CD4-positive, alpha-beta T cell treated with Interleukin-4 for 1 hour (primary cell): ENCODE data around the gene MARS1.
"Not testable (repeated sequence)": the region's sequence is repeated elsewhere in the genome, so short reads cannot be mapped to it uniquely, and the experiment has no call there.

Source experiments
- DNase-seq, 2 donors: peaks; one replicate each; pipeline ENCODE4 v3.0.0-alpha.2; 2020 to 2022

MARS1 gene

GRCh38 chr12:57553343-57554202, 65.7 kb downstream of the MARS1 start:
- no peak for DNase-seq

- DNase-seq, result no peak
Measured at GRCh38 chr12:57554453-57554852, 66.6 kb downstream of the MARS1 start.

DNA sequence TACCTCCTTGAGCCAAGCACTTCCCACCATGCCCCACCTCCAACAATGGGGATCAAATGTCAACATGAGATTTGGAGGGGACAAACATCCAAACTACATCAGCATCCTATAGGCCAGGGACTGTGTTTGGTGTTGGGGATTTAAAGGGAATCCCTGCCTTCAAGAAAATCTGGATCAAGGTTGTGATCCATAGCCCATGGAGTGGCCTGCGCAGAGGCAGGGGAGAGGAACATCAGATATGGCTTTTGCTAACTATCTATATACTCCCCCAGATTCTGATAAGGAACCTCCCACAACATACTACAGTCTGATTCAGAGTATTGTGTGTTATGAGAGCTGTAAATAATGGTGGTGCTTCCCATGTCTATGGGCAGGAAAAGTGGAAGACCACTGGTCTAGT, 67.0 kb downstream of the MARS1 start:
- no peak for DNase-seq

DNA sequence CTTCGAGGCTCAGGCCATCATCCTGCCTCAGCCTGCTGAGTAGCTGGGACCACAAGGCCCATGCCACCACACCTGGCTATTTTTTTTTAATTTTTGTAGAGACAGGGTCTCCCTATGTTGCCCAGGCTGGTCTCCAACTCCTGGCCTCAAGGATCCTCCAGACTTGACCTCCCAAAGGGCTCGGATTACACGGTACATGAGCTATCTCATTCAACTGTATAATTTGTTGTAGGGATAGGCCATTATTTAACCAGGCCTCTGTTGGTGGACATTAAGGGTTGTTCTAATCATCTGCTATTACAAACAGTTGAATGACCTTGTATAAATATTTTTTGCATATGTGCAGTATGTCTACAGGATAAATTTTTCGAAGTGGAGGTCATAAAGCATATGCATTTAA, 71.0 kb downstream of the MARS1 start:
- no peak for DNase-seq

DNA sequence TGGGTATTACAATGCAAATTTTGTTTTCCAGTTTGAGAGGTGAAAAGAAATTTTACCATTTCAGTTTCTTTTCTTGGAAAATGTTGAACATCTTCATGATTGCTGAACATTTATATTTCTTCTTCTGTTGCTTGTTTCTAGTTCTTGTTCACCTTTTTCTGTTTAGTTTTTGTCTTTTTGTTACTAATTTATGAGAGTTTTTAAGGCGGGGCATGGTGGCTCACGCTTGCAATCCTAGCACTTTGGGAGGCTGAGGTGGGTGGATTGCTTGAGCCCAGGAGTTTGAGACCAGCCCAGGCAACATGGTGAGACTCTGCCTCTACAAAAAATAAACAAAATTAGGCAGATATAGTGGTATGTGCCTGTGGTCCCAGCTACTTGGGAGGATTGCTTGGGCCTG, 72.6 kb downstream of the MARS1 start:
- DNase-seq, result no peak

GRCh38 chr12:57561117-57561516, 73.2 kb downstream of the MARS1 start:
- DNase-seq, result not testable (repeated sequence)

- DNase-seq, result no peak
Measured at GRCh38 chr12:57563358-57563757, 75.5 kb downstream of the MARS1 start.

DNA sequence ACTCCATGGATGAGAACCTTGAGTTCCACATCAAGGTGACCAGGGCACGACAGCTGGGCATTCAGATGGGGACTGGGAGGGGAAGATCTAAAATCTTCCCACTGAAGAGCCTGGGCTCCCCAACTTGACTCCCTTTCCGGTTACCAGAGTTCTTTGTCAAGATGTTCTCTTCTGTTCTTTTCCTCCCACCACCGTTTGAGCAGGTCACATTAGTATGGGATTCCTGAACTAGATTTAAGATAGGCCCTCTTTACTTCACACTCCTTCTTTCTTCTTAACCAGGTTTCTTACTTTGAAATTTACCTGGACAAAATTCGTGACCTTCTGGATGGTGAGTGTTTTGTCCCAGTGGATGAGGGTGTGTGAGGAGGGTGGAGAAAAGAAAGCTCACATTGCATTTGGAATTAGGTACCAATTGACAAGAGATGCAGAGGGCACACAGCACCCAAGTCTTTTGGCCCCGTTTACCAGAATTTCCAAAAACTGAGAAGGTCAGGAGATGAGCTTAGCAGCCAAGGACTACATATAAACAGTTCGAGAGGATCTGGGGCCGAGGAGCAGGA, 76.4 kb downstream of the MARS1 start:
- no peak for DNase-seq
